HG03442 (cell line): ENCODE measurements around the gene DIPK1A.
A peak's percentile ranks its signal among the peaks of the same experiment; 100 is the strongest.

Experiments
- ATAC-seq: cut with Tn5 transposase; IDR thresholded peaks from one replicate; pipeline ENCODE4 v1.9.1; 2021; ENCODE audit warnings: mild to moderate bottlenecking, moderate library complexity; ENCODE audit not compliant: unreplicated experiment

DIPK1A gene

DNA sequence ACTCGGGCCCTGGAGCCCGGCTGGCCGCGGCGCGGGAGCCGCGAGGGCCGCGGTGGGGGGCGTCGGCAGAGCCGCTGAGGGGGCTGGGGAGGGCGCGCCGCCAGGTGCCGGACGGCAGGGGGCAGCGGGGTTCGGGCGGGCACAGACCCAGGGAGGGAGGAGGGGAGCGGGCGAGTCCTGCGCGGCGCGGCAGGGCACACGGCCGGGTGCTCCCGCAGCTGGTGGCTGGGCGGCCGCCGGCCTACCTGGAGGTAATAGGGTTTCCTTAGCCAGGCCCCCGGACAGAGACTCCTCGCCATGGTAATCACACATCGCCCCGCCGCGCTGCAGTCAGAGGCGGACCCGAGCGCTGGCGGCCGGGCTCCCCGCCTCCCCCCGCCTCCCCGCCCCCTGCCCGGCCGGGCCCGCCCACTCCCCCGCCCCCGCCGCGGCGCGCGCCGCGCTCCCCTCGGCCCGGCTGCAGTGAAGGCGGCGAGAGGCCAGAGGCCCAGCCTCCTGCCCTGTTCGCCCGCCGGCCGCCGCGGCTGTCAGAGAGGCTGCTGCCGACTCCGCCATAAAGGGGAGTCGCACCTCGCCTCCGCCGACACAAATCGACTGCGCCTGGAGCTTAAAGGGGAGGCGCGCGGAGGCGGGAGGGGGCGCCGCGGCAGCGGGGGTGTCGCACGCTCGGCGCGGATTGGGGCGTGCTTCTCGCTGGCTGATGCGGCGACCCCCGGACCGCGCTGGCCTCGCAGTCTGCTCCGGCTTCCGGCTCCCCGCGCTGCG lies at the start of gene DIPK1A:
Gene DIPK1A, minus strand, starts transcription at position 332 of the 765 bp plus-strand sequence. Its CDS starts 33 bp downstream, at position 299.
- peak; percentile 32 for ATAC-seq

DNA sequence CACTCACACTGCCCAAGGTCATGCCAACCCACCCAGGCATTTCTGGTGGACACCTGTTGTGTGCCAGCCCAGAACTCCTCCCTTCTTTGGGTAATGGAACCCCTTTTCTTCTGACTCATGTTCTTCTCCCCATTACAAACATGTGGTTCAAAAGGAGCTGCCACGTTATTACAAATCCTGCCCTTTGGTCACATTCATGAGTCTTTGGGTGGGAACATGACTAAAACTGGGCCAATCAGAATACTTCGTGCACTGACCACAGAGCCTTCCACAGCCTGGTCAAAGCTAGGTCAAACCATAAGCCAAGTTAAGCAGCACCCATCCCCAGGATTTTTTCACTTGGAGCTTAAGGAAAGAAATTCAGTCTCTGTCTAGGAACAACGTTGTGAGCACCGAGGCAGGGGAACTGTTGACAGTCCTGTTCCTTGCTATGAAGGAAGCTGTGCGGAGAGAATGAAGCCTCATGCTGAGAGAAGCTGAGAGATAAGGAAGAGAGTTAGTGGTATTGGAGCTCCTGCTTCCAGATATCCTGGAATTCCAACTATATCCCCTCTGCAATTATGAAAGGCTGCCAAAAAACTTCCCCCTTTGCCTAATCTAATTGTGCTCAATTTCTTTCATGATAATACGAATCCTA lies 46.8 kb upstream of the DIPK1A start:
- ATAC-seq = no peak

DNA sequence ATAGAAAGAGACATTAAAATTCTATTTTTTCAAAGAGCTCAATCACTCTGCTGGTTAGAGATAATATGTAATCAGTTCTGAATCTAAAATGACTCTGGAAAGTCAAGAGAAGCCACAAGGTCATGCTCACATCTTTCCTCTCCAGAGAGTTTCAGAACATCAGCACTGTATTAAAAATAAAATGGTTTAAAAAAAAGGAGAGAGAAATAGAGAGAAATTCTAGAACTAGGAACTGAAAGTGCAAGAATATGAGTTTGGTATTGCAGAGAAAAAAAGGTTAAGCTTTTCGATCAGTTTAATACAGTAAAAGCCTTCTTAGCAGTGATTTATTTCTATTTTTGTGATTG lies 44.0 kb upstream of the DIPK1A start:
- no peak for ATAC-seq

DNA sequence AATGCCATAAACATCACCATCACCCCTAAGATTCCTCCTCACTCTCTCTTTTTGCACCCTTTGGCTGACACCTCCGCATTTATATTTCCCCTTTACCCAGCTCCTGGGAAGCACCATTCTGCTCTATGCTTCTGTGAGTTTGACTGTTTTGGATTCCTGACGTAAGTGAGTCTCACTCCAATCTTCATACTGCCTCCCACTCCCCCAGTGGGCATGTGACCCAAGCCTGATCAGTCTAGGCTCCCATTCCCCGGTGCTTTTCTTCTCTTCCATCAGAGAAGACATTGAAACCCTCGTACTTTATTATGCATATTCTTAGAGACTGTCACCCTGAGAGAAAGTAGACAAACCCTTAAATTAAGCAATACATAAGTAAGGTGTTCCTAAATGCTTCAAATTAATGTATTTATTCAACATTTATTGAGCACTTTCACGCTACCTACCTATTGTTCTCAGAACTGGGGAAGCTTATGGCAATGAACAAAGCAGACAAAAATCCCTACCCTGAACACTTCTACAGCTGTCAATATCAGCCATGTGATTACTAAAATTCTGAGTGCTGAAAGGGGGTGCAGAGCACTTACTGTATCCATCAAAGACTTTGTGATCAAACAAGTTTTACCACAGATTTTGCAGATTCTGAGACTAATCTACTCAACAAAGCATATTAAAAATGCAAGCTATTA lies 43.4 kb upstream of the DIPK1A start:
- ATAC-seq = no peak

DNA sequence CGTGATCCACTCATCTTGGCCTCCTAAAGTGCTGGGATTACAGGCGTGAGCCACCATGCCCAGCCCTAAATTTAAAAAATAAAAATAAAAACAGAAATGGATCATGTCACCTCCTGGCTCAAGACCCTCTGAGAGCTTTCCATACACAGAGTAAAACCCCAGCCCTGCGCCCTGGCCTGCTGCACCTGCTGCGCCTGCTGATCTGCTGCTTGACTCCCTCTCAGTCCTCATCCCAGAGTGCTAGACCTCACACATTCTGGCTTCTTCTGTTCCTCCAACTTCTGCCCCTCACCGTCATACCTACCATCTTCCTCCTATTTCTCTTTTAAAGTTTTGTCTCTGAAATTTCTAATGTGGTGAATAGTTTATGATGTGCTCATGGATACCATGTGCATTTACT lies 42.7 kb upstream of the DIPK1A start:
- ATAC-seq = no peak

DNA sequence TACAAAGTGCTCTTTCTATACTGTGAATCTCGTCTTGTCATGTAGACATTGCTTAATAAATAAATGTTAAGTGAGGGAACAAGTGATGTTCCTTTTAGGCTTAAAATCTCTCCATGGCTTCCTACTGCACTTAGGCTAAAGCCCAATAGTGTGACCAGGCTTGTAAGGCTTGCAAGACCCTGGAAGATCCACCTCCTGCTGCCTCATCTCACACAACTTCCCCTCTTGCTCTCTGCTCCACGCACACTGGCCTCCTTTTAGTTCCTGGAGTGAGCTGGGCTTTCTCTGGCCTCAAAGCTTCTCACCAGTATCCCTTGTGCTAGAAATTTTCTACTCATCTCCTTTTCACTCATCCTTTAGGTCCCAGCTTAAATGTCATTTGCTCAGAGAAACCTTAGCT lies 41.5 kb upstream of the DIPK1A start:
- ATAC-seq = no peak

DNA sequence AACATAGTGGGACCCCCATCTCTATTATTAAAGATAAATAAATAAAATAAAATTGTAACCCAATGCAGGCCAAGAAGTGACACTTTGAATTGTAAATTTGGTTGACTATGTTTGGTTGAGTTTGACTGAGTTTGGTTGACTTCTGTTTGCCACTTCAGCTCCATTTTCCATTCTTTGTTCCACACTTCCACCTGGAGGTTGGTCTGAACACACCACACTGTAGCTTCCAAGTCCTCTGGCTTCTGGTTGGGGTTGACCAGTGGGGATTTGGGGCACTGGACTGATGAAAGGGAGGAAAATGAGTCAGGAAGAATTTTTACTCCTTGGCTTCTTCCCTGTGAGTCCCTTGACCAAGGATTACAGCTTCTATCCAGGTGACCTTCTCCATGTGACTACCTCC lies 40.6 kb upstream of the DIPK1A start:
- no peak for ATAC-seq

DNA sequence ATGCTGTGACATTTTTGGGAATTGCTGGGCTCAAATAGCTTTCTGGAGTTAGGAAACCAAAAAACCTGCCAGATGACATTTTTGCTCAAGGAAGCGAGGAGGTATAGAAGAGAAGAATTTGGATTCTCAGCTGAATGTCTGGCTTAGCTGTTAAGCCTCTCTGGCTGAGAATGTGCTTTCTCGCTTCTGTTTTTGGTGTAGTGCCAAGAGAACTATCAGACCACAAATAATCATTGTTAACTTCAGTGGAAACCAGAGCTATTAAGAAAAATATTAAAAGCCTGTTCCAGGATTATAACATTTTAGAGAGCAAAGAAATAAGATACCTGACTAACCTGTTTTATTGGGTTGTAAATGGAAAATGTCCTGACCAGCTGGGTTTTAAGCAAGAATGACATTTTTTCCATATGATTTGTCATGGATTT lies 39.5 kb upstream of the DIPK1A start:
- no peak for ATAC-seq

DNA sequence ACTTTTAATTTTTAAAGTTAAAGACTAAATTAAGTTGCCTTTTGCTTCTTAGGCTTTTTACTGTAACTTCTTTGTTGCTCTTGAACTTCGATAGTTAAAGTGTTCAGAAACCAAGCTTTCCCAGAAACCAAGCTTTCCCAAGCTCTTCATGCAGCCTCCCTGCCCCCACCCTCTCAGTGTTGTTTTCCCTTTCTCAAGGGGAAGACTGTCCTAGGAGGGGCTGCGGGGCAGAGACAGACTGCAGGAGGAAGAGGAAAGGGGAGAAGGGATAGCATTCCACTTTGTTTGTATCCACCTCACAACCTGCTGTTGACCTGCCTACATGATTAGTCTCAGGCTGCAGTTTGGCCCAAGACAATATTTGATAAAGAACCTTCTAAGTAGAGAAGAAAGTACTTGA lies 39.0 kb upstream of the DIPK1A start:
- ATAC-seq = no peak

DNA sequence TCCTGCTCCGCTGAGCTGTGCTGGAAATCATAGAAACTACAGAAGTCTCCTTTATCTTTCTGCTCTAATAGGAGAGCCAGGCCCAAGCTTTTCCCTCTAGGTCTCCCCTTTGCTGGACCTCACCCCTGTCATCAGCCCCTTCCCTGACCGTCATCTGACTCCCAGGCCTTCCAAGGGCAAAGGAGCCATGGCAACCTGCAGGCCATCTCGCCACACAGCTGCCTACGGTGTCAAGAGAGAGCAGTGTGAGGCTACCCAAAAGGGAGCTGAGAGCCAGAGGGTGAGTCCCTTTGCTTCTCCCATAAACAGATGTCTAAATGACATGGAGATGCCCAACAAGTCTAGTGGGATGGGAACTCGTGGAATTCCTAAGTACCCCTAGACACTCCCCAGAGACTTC lies 37.6 kb upstream of the DIPK1A start:
- ATAC-seq = no peak

DNA sequence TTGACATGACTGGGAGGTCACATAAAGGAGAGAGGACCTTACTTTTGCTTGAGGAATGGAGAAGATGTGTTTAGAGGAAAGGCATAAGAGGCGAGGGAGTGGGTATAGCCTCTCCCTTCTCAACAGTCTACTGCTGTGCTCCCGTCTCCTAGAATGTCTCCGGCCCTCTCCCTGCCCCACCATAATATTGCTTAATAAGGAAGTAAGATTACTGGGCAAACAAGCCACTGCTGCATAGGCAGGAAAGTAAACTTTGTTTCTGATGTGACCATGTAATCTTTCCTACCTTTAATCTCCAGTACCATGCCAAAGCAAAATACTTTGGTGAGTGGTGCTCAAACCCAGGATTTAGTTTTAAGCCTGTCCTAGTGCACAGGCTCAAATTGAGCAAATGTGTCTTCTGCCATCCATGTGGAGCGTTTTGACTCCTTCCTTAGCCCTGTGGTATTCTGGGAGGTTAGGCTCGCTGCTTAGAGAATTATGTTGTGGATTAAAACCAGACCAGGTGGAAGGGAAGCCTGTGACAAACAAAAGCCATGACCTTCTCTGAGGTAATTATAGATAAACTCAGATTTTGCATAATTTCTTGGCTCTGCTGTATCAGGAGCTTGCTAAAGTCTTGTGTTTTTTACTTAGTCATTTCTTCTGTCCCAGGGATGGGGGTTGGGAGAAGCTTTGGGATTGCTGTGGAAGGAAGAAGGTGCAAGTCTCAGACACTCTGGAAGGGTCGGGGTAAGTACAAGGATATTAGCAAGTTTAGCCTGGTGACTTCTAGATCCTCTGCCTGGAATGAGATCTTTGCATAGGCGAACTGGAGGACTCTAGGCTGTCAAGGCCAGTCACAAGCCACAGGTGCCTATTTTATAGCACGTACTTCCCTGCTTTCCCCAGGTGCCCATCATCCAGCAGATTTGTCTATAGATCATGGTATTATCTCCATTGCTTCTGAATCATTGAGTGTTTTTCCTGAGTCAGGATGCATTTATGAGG lies 34.5 kb upstream of the DIPK1A start:
- no peak for ATAC-seq

DNA sequence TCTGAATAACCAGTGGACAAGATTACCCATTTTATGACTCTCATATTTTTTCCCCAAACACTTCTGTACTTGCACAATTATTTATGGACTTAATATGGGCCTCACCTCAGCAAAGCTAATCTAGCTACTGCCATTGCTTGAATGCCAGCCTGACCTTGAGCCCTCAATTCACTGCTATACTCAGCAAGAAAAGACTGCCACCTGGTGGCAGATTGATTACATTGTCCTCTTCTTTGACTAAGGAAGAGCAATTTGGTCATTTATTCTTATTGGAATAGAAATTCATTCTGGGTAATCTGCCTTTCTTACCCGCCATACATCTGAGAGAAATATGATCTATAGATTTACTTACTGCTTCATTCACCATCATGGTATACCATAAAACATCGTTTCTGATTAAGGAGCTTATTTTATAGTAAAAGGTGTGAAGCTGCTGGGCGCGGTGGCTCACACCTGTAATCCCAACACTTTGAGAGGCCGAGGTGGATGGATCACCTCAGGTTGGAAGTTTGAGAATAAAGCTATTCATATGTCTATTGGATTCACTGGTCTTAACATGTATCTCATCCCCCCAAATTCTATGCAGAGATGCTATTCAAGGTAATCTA lies 32.9 kb upstream of the DIPK1A start:
- peak; percentile 73 for ATAC-seq

DNA sequence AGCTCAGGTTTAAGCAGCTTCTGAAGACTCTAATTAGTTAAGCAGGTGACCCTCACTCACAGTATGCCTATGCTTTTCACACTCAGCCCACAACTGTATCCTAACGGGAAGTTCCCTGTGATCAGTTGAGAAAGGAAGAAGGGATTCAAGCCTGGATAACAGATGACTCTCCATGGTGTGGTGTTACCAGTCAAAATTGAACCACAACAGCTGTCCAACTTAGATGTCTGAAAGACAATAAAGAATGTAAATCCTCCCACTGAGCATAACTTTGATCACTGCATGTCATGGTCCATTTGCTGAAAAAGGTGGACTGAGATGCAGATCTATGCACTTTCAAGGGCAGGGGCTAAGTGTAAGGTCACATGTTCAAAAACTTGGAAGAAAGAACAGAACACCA lies 32.3 kb upstream of the DIPK1A start:
- ATAC-seq = no peak

DNA sequence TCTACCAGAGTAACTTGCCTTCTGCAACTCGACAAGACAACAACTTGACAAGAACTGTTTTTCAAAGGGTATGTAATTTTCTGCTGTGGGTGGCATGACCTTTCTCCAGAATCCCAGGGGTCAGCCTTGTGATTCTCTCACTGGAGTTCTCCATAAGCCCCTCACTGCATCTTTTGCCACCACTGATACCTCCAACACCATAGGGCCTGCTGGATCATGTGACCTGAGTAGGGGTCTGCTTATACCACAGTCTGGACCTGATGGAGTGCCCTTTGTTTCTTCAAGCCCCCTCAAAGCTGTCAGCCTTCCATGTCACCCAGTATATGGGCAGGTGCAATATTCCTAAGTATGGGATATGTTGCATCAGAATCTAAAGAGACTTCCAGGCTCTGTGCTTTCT lies 31.6 kb upstream of the DIPK1A start:
- no peak for ATAC-seq

DNA sequence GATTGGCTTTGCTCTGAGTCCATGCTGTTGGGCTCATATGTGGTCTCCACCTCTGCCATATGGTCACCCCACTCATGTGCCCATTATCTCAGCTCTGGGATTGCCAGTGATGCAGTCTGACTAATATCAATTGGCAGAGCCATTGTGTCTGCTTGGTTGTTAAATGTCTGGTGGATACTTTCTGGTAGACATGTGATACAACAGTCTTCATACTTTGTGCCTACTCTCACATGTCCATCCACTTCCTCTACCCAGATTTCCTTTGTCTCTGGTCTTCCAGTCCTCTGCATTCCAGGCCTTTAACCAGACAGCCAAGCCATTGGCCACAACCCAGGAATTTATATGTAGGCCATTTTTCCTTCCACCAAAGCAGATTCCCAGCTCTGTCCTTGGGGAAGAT lies 30.8 kb upstream of the DIPK1A start:
- ATAC-seq = no peak

DNA sequence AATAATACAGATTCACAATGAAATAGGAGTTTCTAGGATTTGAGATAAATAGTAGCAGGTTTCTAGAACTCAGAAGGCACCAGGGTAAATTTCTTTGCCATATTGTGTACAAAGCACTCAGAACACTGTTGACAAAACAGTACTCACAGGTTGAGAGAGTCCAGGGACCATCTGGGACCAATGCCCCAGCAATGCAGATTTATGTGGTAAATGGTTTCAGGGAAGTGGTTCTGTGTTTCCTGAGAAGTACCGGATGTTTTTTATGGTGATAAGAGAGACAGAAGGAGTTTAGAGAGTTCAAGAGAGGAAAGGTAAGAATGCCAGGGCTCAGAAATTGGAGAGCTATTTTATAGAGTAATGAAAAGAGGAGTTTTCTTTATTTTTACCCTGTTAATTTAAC lies 29.6 kb upstream of the DIPK1A start:
- no peak for ATAC-seq

DNA sequence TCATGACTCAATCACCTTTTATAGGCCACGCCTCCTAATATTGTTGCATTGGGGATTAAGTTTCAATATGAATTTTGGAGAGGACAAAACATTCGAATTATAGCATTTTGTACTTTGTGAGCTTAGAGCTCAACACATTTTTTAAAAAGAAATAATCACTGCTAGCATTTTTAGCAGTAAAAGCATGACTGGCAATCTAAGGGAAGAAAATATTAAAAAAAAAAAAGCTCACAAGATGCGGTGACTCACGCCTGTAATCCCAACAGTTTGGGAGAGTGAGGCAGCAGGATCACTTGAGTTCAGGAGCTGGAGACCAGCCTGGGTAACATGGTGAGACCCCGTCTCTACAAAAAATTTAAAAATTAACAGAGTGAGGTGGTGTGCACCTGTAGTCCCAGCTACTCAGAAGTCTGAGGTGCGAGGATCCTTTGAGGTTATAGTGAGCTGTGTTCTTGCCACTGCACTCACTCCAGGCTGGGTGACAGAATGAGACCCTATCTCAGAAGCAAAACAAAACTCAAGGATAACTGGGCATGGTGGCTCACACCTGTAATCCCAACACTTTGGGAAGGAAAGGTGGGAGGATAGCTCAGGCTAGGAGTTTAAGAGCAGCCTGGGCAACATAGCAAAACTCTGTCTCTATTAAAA lies 28.8 kb upstream of the DIPK1A start:
- no peak for ATAC-seq

DNA sequence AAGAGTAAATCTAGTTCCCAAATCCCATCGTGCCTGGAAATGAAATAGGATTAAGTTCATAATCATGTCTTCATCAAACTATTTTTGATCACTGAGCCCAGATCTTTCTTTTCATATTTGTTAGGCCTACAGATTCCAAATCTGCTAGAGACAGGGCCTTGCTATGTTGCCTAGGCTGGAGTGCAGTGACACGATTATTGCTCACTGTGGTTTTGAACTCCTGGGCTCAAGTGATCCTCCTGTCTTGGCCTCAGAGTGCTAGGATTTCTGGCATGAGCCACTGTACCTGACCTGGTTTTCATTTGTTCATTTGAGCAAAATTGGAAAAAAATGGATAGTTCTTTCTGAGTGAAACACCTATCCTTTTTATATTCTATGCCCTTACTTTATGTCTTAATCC lies 28.0 kb upstream of the DIPK1A start:
- ATAC-seq = no peak

DNA sequence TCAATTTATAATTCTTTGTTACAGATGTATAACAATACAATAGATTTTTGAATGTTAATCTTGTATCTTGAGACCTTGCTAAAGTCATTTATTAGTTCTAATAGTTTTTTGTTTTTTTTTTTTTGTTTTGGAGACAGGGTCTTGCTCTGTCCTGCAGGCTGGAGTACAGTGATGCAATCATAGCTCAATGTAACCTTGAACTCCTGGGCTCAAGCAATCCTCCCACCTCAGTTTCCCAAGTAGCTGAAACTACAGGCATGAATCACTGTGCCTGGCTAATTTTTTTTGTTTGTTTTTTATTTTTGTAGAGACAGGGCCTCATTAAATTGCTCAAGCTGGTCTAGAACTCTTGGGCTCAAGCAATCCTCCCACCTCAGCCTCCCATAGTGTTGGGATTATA lies 26.2 kb upstream of the DIPK1A start:
- ATAC-seq = no peak

DNA sequence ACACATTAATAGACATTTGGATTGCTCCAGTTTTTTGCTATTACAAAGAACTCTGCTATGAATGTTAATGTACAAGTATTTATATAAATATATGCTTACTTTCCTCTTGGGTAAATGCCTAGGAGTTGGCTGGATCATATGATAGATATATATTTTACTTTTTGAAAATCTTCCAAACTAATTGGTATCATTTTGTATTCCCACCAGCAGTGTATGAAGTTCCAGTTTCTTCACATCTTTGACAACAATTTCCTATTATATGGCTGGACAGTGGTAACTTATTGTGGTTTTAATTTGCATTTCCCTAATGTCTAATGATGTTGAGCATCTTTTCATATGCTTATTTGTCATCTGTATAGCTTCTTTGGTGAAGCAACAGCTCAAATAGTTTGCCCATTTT lies 23.8 kb upstream of the DIPK1A start:
- ATAC-seq = no peak
